HG02798 (cell line): ENCODE measurements around the gene CBLC.

Experiments used
- ATAC-seq: cut with Tn5 transposase; IDR thresholded peaks from one replicate; pipeline ENCODE4 v1.9.1; 2021; ENCODE audit warnings: mild to moderate bottlenecking; ENCODE audit not compliant: unreplicated experiment, poor library complexity

CBLC gene

DNA sequence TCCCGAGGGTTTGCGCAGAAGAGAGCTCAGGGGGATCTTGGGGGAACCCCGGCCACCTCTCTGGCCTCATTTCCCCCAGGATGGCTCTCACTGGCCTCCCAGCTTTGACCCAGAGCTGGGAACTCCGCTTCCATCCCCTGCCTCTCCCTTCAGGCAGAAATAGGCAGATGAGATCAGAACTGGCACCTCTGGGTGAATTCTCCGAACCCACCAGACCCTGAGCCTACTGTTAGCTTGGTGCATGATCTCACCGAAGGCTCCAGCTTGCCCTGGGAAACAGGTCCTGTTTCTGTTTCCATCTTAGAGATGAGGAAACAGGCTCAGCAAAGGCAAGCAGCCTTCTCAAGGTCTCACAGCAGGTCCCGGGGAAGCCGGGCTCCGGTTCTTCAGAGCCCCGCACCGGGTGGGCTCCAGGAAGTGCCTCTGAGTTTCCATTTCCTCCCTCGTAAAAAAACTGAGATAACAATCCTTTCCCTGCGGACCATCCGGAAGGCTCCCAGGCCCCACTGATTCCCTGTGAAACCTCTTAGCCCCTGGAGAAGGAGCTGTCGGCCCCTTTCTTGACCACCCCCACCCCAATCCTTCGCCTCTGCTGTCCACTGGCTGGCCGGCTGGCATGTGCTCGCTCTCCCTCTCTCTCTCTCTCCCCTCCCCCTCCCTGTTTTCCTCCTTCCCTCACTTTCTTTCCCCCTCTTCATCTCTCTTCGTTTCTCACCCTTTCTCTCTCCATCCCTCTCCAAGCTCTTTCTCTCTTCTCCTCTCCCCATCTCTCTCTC lies 70.5 kb downstream of the CBLC start:
- ATAC-seq = no peak

DNA sequence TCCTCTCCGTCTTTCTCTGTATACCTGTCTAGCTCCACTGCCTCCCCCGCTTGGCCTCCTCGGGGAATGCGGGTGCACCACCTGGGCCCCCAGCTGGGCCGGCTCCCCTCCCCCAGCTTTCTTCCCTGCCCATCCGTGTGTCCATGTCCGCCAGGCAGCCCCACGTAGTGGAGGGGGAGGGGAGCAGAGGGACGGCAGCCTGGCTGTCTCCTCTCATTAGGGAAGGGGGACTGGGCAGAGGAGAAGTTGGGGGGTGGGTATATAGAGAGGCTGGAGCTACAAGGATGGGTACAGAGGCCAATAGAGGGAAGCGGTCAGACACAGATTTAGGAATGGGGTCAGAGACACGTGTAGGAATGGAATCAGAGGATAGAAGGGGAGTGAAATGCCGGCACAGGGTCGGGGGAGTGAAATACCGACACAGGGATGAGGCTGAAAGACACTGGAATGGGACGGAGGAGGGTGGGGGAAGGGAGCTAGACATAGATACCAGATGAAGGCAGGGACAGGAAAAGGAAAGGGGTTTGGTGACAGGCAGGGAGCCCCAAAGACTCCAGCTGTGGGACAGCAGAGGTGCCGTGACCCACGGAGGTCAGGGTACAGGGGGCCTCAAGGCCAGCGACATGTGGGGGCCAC lies 71.2 kb downstream of the CBLC start:
- no peak for ATAC-seq
